Testis (tissue), 2 donors: ENCODE measurements around the gene NR1H4.

ENCODE experiments used
- CTCF ChIP-seq, 3 experiments: fragments of 450-650 bp in 2 of 3; fragments of 200-600 bp in 1 of 3; sonication (generic) in 1 of 3; IDR thresholded peaks; one replicate each; pipeline ENCODE4 v1.5.1; 2016 to 2019; ENCODE audit warnings: antibody characterized with exemption in 3 of 3, mild to moderate bottlenecking in 2 of 3, moderate library complexity in 1 of 3
- POLR2A ChIP-seq: fragments of 450-650 bp; IDR thresholded peaks from one replicate; pipeline ENCODE4 v1.6.1; 2017; ENCODE audit warnings: antibody characterized with exemption, mild to moderate bottlenecking, moderate library complexity

DNA sequence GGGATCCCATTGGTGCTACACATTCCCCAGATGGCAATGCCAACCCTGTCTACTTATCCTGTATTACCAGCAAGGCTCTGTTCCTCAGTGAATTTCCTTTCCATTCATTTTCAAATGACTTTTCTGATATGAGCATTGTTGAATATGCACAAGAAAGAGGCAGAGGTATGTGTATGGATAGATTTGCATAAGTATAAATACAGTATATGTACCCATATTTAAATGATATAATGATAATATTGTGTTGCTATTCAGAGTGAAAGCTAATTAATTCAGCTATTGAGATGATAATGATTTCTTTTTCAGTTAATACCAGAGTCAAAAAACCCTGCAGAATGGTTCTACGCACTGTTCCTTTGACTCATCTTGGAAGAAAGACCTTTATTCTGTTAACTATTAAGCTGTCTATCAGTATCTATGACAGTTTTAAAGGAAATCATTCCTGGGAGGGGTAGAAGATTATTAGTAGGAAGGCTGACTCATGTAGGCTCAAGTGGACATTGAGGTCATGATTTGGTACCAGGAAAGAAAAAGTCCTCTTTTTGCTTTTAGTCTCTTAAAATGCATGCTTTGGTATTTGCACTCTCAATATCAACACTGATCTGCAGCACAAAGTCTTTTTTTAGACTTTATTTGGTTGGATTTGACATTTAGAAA is 54.9 kb downstream of the NR1H4 start:
- TF ChIP-seq CTCF (IDR thresholded peaks at IDR 0.05) (no peak), POLR2A (no peak)
